Tongue (tissue), 2 donors: Measurements from ENCODE around the gene AGBL1. TPM values are rescaled to one million over a fixed set of nuclear protein-coding genes. Genes with fewer than 3 reads are reported as not detected.

ENCODE experiments used
- DNase-seq: peaks from one replicate; pipeline ENCODE4 v3.0.0-alpha.2; 2015
- total RNA-seq: library from RNA; depleted of rRNA; stranded (reverse); fragments of >200 nt; gene quantifications from one replicate; pipeline ENCODE4 v1.2.3, GENCODE V29; 2014

AGBL1 gene
- total RNA-seq, 1 donor from 2014 or later, result 77.9 TPM

- DNase-seq, result no peak
These were observed 655.8 kb downstream of the AGBL1 start for GRCh38 chr15:86735247-86736040.

- DNase-seq, result no peak
These were observed 662.2 kb downstream of the AGBL1 start for GRCh38 chr15:86741917-86742316.

- peak; percentile 21 for DNase-seq
These were observed 663.7 kb downstream of the AGBL1 start for GRCh38 chr15:86743283-86743903.

GRCh38 chr15:86744198-86744780 lies 664.6 kb downstream of the AGBL1 start:
- DNase-seq, result no peak

- DNase-seq, result no peak
These were observed 671.4 kb downstream of the AGBL1 start for GRCh38 chr15:86751116-86751515.

- DNase-seq, result no peak
These were observed 675.2 kb downstream of the AGBL1 start for GRCh38 chr15:86754846-86755245.

- no peak for DNase-seq
These were observed 677.0 kb downstream of the AGBL1 start for GRCh38 chr15:86756688-86757087.

- DNase-seq, result no peak
These were observed 680.3 kb downstream of the AGBL1 start for GRCh38 chr15:86759800-86760523.

GRCh38 chr15:86762874-86763273 lies 683.2 kb downstream of the AGBL1 start:
- no peak for DNase-seq

- no peak for DNase-seq
These were observed 684.4 kb downstream of the AGBL1 start for GRCh38 chr15:86764021-86764420.

- no peak for DNase-seq
These were observed 685.6 kb downstream of the AGBL1 start for GRCh38 chr15:86765281-86765680.

- no peak for DNase-seq
These were observed 692.8 kb downstream of the AGBL1 start for GRCh38 chr15:86772369-86773059.

GRCh38 chr15:86773736-86774135 lies 694.1 kb downstream of the AGBL1 start:
- DNase-seq, result no peak

- no peak for DNase-seq
These were observed 696.5 kb downstream of the AGBL1 start for GRCh38 chr15:86776145-86776544.

GRCh38 chr15:86796521-86796920 lies 716.9 kb downstream of the AGBL1 start:
- no peak for DNase-seq

GRCh38 chr15:86797135-86797534 lies 717.5 kb downstream of the AGBL1 start:
- DNase-seq, result peak; percentile 3

GRCh38 chr15:86799226-86799625 lies 719.6 kb downstream of the AGBL1 start:
- DNase-seq, result no peak

- DNase-seq, result peak; percentile 9
These were observed 722.6 kb downstream of the AGBL1 start for GRCh38 chr15:86802244-86802643.

- no peak for DNase-seq
These were observed 724.7 kb downstream of the AGBL1 start for GRCh38 chr15:86804406-86804805.

GRCh38 chr15:86810329-86810728 lies 730.7 kb downstream of the AGBL1 start:
- no peak for DNase-seq

- no peak for DNase-seq
These were observed 734.2 kb downstream of the AGBL1 start for GRCh38 chr15:86813892-86814291.

GRCh38 chr15:86829245-86829644 lies 749.6 kb downstream of the AGBL1 start:
- peak; percentile 18 for DNase-seq
